Breast epithelium (tissue), 3 donors: ENCODE data around the gene PLAAT3.

Source experiments
- CTCF ChIP-seq, 3 donors: fragments of 450-650 bp; IDR thresholded peaks; one replicate each; pipeline ENCODE4 v1.5.1; 2016 to 2017; ENCODE audit warnings: antibody characterized with exemption in 3 of 3, mild to moderate bottlenecking in 3 of 3, moderate library complexity in 3 of 3
- POLR2AphosphoS5 ChIP-seq, 3 donors: sonication (generic); formaldehyde crosslinking; IDR thresholded peaks; one replicate each; pipeline ENCODE4 v1.6.1; 2017; ENCODE audit warnings: antibody characterized with exemption in 3 of 3

- TF ChIP-seq CTCF (IDR thresholded peaks at IDR 0.05) (no peak), POLR2AphosphoS5 (IDR thresholded peaks at IDR 0.05) (no peak)
Measured at GRCh38 chr11:63549411-63549810, 64.8 kb downstream of the PLAAT3 start.
